H4 (cell line): Measurements from ENCODE around the gene DBN1. TPM values are rescaled to one million over a fixed set of nuclear protein-coding genes. Genes with fewer than 3 reads are reported as not detected.
A peak's percentile ranks its signal among the peaks of the same experiment; 100 is the strongest.

Experiments used
- DNase-seq: peaks from one replicate; pipeline ENCODE4 v3.0.0-alpha.2; 2015; ENCODE audit warnings: low spot score
- total RNA-seq: library from RNA; depleted of rRNA; stranded (reverse); fragments of >200 nt; shearing (Covaris generic); gene quantifications from 2 replicates; pipeline ENCODE4 v1.2.3, GENCODE V29; 2014; rRNA removed

DBN1 gene
- total RNA-seq, result 140 and 153 TPM in 2 replicates

DNA sequence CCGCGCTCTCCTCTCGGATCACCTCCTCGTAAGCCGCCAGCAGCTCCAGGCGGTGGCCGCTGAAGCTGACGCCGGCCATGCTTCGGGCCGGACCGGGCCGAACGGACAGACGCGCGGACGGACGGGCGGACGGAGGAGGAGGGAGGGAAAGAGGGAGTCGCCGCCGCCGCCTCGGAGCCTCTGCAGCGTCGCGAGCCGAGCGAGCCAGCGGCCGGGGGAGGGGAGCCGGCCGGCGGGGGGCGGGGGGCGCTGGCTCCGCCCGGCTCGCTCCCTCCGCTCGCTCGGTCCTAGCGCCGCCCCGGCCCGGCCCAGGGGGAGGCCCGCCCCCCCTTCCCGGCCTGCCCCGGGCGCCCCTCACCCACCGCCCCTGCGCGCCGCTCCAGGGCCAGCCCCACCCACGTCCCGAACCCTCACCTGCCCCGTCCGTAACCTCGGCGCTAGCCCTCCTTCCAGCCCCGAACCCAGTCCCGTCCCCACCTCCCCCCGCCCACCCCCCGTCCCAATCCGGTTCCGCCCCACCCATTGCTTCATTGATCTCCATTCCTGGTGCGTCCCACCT, at the start of gene DBN1:
DBN1 (minus strand) TSS at position 192 of the 559 bp plus-strand sequence; CDS start at position 79, 113 bp downstream.
- no peak for DNase-seq

DNA sequence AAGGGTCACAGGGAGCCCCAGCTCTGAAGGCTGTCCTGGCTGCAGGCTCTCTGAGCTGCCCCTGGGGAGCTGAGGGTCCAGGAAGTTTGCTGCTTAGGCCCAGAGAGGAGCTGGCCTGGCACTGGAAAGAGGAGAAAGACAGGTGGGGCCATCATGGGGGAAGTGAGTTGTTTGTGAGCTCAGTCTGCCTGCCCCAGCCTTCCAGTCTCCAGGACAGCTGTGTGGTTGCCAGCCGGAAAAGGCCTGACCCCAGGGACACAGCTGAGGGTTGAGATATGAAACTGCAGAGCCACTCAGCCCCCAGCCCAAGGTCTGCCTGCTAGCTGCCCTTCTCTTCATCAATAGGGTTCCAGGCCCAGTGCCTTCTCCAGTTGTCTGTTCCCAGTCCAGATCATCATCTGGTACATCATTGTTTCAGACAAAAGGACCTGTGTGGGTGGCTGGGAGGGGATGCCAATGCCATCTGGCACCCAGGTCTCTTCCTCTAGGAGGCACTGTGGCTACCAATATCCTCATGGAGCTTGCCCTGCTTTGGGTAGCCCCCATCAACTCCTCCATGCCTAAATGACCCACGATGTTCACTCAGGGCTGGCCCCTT, 47.6 kb upstream of the DBN1 start:
- no peak for DNase-seq

DNA sequence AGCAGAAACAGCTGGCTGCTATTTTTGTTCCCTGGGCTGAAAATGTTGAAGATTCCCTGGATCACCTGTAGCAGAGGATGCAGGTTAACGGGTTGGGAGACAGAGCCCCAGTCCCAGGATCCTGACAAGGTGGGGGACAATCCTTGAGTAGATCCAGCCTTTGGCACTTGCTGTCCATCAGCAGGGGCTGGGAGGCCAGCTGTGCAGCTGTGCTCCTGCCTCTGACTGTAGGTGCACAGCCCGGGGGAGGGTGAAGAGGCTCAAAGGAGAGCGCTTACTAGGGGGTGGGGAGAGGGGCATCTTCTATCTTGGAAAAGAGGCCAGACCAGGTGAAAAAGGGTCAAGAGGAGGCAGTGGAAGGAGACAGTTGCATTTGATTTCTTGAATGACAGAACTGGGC, 46.8 kb upstream of the DBN1 start:
- DNase-seq, result no peak

DNA sequence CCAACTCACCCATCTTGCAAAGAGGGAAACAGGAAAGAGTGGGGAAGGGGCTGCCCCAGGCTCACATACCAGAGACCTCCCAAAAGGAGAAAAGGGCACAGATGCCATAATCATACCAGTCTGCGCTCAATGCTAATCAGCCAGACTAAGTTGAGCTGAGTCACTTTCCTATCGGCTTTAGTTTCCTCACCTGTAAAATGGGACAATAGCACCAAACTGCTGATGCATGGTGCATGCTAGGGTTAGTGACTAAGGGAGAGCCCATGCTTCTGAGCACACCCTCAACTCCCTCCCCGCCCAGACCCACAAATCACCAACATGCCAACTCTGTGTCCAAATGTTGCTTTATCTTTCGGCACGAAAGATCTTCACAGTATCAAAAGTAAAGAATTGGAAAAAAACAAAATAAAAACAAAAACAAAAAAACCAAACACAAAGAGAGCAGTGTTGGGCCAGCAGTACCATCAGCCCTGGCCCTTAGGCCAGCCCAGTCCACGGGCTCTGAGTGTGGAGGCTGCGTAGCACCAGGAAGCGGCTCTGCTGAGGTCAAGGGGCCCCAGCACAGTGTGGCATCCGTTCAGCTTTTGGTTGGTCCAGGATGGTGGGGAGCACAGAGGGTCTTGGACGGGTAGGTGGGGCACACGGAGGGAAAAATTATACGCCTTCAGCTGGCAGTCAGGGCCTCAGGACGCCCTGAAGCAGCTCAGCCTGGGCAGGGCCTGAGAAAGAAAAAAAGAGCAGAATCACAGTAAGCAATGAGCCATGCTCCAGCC, 46.2 kb upstream of the DBN1 start:
- no peak for DNase-seq

DNA sequence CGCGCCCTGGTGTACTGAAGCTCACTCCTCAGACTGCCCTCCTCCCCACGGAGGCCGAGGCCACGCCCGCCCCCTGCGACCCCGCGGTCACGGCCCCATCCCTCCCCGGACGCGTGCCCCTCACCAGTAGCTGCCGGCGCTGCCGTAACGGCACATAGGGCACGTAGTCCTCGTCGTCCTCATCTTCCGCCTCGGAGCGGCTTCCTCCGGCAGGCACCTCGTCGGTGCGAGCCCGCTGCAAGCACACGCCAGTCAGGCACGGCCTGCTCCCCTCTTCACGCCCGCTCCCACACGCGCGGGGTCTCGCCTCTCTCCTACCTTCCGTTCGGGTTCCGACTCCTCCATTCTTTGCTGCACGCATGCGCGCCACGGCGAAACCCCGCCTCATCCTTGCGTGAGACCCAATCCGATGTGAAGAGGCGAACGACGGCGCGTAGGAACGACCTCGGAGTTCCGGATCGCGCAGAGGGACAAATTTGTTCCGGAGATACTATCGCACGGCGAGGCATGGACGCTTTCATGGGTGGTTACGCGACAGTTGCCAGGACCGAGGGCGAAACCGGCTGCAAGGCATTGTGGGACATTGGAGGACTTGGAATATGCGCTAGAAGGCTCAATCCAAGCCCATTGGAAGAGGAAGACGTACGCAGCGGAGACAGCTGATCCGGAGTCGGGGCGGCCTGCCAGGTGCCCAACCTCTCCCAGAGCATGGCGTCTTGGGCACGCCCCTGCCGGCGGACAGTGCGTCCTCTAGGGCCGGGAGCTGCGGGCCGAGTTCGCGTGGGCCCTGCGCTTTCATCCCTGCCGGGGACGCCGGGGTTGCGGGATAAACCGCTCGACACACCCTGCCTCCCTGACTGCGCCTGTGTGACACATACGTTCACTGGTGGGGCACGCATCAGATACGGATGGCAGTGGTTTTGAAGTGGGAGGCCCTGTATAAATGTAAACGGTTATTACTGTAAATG, 43.5 kb upstream of the DBN1 start, which contains the start of gene DDX41:
DDX41 (minus strand) TSS at position 361 of the 968 bp plus-strand sequence; CDS start at position 345, 16 bp downstream.
- peak; percentile 100 for DNase-seq

DNA sequence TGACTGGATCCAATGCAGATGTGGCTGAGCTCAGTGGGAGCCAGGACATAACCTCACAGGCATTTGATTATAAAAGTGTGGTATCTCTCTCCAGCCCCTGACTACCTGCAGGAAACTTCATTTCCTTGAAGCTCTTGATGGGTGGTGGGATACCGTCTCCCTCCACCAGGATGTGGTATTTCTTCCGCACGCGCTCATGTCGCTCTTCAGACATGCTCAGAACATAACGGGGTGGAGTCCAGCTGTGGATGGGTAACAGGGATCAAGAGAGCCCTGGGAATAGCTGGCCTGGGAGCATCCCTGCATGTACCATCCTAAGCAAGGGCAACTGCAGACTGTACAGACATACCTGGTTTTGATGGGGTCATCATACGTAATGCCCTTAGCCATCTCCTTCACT, 42.1 kb upstream of the DBN1 start:
- DNase-seq, result no peak

DNA sequence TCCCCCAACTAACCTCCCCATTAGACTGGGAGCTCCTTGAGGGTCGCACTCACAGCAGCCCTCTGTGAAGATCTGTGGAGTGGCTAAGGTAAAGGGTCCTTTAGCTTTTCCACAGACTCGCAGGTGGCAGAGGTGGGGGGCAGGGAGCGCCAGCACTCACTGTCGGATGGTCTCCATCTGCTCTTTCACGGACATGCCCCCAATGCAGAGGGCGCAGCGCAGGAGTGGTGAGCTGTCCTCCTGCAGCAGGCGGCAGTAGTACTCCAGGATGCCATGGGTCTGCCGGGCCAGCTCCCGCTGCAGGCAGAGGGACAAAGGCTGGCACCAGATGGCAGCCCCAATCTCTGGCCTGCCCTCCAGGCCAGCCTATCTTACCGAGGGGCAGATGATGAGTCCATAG, 41.1 kb upstream of the DBN1 start:
- DNase-seq, result no peak

DNA sequence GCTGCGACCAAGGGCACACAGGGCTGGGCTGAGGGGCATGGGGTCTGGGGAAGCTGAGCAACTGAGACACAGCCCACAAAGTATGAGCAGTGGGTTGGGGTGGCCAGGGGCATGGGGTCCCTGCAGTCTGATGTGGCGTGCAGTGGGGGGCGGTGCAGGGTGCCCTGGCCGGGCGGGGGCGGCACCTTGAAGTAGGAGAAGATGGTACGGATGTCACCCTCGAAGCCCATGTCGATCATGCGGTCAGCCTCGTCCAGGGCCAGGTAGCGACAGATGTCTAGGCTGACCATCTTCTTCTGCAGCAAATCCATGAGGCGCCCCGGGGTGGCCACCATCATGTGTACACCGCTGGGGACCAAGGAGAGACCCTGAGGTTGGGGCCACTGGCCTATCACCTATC, 40.1 kb upstream of the DBN1 start:
- no peak for DNase-seq

DNA sequence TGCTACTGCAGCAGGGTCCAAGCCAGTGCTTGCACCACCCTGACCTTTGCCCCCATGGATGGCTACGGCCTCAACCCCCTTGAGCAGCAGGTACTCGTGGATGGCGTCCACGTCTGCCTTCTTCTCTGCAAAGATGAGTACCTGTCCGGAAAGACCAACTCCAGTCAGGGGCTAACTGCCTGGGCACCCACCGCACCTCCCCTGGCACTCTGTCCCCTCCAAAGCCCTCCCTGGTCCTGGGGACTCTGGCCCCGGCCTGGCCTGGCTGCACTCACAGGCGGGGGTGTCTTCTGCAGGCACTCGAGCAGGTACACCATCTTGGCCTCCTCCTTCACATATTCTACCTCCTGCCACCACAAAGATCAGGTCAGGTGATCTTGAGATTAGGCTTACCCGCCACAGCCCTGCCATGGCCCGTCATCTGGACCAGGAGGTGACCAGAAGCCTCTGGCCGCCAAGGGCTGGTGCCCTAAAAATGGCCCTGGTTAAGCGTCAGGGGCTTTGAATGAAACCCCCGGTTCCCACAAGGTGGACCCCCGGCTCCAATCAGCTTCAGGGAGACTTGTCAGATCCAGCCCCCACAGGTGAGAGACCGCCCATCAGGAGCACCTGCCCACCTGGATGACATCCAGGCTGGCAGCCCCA, 39.4 kb upstream of the DBN1 start:
- DNase-seq, result no peak

DNA sequence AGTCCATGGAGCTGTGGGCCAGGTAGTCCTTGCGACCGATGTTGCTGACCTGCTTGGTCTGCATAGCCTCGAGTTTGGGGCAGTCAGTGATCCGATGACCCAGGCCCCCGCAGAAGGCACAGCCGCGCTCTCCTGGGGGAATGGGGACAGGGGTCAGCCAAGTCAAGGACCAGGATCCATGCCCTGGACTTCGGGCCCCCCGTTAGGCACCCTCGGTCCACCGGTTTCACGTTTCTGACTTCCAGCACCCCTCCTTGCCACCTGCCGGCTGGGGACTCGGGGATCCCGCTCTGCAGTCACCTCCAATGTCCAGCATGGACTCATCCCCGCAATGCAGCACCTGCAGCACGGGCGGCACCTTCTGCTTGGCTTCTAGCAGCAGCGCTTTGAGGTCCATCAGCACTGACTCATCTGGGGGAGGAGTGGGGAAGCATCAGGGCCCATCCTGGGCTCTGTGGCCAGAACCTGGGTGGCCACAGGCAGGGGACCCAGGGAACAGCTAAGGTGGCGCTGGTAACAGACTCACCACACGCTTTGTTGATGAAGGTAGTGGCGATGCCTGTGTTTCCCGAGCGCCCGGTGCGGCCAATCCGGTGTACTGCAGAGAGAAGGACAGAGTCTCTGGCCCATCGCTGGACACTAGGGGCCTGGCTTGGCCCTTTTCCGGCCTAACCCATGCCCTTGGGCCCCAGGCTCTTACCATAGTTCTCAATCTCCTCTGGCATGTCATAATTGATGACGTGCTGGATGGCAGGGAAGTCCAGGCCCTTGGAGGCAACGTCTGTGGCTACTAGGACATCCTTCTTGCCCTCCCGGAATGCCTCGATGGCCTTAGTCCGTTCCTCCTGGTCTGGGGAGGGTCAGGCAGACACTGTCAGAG, 38.6 kb upstream of the DBN1 start:
- no peak for DNase-seq

DNA sequence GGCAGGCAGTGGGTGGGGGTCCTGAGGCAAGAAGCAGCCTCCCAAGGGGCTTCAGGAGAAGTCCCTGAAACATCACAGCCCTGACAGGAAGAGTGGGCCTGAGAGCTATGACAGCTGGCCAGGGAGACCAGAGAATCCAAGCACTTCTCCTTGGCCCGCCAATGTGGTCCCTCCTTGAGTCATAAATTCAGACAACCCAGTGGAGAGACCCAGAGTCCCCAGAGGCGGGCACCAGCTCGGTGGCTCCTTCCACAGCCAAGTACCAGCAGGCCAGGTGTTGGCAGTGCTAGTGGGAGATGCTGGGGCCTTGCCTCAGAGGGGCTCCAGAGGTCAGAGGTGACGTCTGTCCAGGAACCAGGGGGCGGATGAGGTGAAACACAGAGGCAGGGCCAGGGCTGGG, 37.7 kb upstream of the DBN1 start:
- no peak for DNase-seq

DNA sequence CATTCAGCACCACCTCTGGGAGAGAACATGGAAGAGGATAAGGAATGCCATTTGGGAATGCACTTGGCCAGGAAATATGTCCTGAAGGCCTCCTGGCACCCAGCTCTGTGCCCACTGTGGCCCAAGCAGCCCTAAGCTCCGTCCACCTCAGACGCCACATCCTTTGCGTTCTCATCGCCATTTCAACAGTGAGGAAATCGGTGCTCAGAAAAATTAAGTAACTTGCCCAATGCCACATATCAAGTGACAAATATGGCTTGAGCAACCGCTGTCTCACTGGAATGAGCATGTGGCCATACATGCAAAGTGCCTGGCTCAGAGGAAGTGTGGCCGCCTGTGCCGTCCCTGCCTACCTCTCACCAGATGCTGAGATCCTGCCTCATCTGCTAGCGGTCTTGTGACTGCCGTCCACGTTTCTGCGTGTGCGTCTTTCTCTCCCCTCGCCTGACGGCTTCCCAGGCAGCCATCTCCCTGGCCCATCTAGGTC, 37.2 kb upstream of the DBN1 start:
- no peak for DNase-seq

DNA sequence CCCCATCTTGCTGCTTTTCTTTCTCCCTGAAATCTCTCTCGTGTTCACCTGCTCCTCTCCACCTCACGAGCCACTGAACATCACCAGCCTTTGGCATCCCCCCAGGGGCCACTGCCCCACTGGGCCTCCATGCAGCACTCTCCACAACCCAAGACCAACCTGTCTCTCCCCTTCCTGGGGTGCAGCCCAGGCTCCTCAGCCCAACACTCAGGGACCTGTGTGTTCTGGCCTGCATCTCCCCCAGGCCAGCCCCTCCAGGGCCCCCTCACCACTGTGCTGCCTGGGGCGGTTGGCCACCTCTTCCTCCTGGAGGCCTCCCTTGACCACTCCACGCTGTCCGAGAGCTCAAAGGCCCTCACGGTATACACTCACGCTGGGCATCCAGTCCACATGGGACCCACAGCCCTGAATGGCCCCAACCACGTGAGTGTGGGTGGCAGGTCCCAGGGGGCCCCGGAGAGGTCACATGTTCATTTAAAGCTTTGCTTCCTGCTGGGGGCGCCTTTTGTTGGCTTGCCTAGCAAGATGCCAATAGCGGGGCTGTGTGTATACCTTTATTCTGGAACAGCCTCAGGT, 36.6 kb upstream of the DBN1 start:
- no peak for DNase-seq

DNA sequence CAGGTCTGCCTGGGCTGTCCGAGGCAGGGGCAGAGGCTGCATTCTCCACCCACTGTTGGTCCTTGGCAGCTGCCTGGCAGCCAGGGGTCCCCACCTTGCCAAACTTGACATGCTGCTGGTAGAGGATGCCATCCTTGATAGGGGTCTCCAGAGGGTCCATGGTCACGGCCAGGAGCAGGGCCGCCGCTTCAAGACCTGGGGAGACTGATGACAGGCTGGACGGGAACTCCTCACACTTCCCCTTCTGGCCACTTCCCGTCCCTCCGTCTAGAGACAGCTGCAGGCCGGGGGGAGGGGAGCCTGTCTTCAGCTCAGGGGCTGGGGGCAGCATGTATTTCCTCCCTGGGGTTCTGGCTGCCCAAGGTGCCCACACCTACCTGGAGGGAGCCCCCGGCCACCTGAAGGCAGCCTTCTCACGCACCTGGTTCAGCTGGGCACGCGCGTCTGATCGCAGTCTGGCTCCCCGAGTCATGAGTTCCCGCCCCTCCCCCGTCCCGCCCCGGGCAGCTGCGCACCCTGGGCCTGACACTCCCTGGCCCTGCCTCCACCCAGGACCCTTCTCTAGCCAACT, 36.0 kb upstream of the DBN1 start, which contains the start of gene DOK3:
DOK3 (minus strand) TSS at position 446 of the 571 bp plus-strand sequence; CDS start at position 160, 286 bp downstream.
- DNase-seq, result no peak

DNA sequence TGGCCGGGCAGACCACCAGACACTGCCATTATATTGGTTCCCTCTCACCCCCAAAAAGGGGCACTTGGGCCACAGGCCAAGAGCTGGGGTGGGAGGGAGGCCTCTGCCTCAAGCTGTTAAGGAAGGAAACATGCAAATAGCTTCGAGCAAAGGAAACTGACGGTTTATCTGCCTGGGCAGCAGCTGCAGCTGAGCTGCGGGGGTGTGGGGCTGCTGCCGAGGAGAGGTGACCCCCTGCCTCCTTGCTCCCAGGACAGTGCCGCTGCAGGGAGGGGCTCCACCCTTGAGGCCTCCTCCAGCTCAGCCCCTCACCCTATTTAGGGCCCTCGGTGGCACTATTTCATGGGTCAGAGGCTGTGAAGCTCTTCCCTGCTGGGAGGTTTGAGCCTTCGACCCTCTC, 35.4 kb upstream of the DBN1 start:
- no peak for DNase-seq

DNA sequence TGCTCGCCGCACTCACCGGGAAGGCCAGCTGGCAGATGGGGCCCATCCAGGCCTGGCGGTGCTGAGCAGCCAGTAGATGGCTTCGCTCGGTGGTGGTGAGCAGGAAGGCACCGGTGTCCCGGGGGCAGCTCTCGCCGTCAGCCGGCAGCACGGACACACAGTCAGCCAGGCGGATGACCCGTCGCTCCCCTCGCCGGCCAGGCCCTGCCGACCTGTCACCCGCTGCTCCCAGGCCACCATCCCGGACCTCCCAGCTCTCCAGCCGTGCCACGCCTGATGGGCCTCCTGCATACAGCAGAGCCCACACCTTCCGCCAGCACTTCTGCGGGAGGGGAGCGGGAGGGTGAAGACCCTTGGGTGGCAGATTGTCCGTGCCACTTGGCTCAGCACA, 34.8 kb upstream of the DBN1 start:
- no peak for DNase-seq

DNA sequence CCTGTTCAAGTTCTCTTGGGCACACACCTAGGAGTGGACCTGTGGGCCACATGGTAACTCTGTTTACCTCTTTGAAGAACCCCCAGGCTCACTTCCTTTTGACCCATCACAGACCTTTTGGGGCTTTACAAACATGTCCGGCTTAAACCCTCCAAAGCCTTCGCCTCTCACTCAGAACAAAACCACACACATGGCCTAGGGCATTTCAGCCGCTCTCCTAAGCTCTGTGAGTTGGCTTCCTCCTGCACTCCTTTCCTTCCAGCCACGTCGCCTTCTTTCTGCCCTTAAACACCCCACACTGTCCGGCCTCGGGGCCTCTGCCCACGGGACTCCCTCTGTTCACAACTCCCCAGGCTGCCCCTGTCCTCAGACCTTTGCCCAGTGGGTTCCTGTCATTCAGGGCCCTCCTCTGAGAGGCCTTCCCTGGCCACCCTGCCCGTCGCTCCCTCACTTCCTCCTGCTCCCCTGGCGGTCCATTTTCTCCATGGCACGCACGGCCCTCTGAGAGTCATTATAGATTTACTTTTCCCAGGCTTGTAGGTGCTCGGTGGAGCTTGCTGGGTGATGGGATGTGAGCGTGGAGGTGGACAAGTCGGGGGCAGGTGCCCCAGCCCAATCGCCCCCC, 34.3 kb upstream of the DBN1 start:
- no peak for DNase-seq

DNA sequence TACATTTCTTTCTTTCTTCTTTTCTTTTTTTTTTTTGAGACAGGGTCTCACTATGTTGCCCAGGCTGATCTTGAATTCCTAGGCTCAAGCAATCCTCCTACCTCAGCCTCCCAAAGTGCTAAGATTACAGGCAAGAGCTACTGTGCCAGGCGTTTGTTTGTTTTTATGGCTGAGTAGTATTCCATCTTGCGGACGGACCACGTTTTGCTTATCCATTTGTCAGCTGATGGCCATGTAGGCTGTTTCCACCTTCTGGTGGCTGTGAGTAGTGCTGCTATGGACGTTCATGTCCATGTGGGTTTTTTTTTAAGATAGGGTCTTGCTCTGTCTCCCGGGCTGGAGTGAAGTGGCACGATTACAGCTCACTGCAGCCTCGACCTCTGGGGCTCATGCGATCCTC, 33.7 kb upstream of the DBN1 start:
- DNase-seq, result no peak

DNA sequence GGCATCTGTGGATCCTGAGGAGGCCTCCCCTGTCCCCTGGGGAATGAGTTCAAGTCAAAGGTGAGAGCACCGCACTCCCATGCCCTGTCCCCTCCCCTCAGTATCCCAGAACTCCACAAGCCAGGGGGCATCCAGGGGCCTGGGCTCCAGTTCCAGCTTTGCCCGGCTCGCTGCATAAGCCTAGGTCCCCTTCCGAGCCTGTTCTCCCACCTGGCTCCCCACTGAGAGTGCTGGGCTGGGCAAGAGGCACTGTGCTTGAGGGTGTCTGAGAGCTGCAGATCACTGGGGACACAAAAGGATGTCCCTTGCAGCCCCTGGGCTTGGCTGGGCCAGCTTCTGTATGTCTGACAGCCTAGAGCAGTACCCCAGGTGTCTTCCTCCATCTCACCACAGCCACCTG, 31.6 kb upstream of the DBN1 start:
- no peak for DNase-seq
